Measurements from ENCODE around the gene ARID3B.
"Not testable (repeated sequence)": the region's sequence is repeated elsewhere in the genome, so short reads cannot be mapped to it uniquely, and the experiment has no call there.

Gene ARID3B

DNA sequence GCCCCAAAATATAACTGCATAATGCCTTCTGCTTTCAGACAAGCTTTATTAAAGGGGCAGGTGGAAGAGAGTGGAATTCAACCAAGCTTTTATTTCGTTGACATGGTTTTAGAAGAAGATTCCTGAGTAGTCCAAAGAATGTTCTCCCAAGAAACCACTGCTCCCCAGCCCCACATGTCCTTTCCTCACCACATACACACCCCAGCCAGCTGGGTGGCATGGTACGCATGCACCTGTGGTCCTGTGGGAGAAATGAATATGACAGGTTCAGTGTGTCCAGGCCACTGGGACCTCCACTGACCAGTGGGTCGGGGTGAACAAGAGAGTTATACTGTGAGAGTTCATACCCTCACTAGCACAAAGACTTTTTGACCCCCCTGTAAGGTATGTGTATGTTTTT lies 30.2 kb downstream of the ARID3B start:
- DNase-seq (ENCODE audit: low spot score): no peak

DNA sequence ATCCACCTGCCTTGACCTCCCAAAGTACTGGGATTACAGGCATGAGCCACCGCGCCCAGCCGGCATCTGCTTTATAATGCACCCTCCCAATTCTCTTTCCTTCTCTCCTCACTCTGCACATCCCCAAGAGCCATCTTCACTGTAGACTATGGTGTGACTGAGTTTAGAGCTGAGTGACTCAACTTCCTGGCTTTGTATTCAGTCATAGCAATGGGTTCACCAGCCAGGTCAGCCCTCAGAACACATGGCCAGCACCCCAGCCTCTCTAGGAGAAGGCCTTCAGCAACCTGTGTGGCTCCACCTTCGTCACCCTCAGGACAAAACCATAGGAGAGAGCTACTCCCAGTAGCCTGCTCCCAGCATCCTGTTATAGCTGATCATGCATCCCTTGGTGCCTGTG lies 33.0 kb downstream of the ARID3B start:
- DNase-seq (ENCODE audit: low spot score): no peak

DNA sequence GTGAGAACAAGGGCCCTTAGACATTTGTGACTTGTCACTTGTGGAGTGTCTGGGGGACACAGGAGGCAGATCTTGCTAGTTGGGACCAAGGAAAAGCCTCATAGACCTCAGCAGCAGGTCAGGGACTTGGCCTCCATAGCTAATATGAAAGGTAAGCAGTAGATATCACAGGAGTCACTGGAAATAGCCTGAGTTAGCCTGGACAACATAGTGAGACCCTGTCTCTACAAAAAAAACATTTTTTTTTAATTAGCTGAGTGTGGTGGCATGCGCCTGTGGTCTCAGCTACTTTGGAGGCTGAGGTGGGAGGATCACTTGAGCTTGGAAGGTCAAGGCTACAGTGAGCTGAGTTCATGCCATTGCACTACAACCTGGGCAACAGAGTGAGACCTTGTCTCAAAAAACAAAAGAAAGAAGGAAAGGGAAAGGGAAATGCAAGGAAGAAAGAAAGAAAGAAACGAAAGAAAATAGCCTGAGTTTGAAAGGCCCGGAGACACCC lies 37.5 kb downstream of the ARID3B start:
- DNase-seq (ENCODE audit: low spot score): no peak

DNA sequence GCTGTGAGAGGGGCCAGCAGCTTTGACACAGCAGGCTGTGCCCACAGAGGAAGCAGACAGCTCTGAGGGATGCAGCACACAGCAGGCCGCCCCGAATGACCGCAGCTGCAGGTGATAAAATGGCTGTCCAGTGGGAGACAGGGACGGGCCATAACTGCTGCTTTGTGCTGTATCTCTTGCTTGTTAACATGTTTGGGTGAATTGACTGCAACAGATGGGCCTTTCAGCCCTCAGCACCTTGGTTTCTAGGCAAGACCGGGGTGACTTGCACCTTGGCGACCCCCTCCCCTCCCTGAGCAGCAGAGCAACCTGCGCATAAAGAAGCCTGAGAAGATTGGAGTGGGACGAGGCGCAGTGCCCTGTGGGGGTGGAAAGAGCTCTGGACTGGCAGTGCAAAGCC lies 38.0 kb downstream of the ARID3B start:
- DNase-seq (ENCODE audit: low spot score): no peak

DNA sequence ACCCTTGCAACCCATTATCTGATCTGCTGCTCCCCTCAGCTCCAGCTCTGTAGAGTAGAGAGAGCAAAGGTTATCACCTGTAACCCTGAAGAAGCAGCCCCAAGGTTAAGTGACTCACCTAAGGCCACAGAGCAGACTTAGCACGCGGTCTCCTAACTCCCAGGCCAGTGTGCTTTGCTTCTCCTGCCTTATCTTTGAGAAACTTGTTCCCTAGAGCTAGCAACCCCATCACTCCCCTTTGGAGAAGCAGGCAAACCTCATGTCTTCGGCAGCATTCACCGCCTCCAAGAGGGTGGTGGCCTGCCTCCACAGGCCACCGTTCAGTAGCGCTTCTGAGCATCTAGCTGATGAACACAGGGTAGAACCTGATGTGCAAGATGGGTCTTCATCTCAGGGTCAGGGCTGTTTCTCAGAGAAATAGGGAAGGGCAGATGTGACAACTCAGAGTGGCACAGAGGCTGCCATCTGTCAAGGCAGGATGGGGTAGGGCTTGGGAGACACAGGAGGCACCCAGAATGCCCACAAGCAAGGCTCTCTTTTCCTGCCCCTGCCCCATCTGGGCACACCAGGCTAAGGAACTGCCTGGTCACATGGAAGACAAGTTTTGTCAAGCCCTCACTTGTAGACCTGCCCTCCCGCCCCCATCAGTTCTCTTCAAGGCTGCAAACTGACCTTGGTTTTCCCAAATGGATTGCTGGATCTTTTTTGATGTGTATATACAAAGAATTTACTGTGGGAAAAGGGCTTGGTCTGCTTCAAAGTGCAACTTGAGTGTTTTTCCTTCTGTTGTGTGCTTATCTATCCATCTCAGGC lies 39.7 kb downstream of the ARID3B start:
- no peak for DNase-seq (ENCODE audit: low spot score)

DNA sequence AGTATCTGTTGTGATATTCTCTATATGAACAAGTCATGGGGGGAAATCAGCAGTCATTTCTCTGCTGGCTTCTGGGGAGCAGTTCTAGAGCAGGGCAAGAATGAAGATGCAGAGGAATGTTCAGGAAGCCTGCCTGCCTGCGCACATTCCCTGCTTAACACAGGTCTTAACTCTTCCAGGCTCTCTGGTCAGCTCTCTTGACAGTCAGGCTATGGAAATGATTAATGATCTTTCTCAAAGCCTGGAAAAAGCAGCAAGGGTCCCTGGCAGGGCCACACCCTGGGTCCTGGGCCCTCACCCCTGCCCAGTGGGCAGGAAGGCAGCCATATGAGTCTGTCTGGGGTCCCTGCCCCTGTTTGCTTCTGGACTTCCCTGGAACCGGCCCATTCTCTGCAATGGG lies 43.2 kb downstream of the ARID3B start:
- no peak for DNase-seq (ENCODE audit: low spot score)

DNA sequence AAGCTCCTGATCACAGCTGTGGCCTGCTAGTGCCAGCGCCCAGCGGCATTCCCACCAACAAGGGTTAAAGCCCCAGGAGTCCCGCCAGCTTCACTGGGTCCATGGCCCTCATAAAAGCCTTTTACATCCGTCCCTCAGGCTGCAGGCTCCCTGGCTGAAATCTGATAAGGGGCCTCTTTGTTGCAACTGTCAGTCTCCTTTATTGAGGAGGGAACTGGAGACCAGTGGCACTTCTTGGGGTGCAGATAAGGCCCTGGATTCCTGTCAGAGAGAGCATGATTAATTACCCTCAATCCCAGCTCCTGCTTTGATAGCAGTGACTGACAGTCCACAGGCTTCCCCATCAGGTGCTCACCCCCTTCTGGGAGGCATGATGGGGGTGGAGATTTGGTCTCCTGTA lies 43.8 kb downstream of the ARID3B start:
- no peak for DNase-seq (ENCODE audit: low spot score)

DNA sequence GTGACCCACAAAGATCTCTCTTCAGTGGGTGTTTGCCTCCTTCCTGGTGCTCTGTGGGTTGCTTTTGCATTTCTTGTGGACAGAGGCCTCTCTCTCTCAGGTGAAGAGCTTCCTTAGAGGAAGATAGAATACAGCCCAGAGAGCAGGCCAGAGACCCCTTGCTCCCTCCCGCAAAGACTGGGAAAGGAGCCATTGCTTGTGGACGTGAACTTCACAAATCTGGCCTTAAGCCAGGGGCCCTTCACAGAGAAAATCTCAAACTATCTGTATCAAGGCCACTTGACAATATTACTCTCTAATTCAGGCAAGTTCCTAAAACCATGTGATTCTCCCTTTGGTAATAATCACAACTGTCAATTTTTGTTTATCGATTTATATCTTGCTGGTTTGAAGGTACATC lies 44.2 kb downstream of the ARID3B start:
- no peak for DNase-seq (ENCODE audit: low spot score)

DNA sequence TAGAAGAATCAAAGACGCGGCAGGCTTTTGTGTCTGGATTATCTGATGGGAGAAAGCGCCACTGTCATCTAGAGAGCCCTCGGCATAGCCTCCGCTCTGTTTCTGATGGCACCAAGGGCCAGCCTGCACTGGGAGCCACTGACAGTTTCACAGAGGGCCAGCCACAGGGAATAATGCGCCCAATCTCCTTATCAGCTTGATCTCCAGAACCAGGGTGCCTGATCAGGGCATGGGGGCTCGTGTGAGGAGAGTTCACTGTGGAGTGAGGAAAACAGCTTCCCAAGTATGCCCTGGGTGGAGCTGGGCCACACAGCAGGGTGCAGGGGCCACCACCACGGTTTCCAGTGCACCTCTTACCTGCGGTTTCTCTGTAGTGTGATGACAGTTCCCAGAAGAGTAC lies 44.8 kb downstream of the ARID3B start:
- DNase-seq (ENCODE audit: low spot score): no peak

DNA sequence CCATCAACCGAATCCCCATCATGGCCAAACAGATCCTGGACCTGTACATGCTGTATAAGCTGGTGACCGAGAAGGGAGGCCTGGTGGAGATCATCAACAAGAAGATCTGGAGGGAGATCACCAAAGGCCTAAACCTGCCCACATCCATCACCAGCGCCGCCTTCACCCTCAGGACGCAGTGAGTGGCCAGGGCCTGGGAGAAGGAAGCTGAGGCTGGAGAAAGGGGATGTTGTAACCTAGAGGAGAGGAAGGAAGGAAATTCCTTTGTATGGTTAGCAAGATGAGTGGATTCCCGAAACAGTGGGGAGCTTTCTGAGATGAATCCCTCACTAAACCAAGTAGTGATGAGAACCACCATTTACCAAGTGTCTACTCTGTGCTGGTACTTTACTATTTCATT lies 48.8 kb downstream of the ARID3B start:
- DNase-seq (ENCODE audit: low spot score): no peak

DNA sequence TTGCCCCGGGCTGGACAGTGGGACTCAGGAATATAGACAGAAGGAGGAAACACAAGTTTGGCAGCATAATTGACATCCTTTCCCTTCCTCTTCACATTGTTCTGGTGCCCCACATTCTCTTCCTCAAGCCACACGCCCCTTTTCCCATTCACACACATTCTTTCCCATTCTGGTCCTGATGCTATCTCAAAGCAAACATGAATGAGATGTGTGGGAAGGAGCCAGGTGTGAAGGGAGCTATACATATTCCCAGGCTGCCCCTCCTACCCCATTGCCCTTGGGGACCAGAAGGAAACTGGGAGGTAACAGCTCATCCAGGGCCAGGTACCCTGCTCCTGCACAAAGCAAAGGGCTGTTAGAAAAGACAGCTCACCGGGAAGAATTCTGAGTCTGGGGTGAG lies 51.2 kb downstream of the ARID3B start:
- DNase-seq (ENCODE audit: low spot score): no peak

DNA sequence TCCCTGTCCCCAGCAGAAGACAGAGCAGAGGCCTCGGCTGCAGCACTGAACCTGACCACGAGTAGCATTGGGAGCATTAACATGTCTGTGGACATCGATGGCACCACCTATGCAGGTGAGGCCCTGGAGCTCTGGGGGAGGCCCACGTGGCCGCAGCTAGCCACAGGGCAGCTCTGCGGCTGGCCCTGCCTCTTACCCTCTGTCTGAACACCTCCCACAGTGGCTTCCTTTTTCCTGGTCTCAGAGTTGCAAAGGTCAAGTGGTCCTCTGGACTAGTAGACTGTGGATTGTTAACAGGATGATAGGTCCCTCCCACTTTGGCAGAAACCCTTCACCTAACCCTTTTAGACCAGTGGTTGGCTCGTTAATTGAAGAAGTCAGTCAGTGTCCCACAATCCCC lies 52.1 kb downstream of the ARID3B start:
- no peak for DNase-seq (ENCODE audit: low spot score)

DNA sequence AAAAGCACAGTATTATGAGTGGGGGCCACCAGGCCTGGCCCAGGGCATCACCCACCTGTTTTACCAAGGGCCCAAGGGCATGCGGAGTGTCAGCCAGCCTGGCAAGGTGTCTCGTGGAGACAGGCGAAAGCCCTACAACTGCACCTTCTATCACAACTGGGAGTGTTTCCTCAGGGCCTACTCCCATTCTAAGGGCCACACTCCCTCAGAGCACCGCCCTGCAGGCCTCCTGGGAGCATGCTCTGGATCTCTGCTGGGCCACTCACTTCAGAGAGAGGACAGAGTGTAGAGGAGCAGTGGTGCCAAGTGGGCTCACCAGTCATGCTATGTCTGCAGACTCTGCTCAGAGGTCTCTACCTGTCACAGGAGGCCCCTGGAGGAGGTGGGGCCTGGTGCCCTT lies 53.4 kb downstream of the ARID3B start:
- DNase-seq (ENCODE audit: low spot score): no peak

DNA sequence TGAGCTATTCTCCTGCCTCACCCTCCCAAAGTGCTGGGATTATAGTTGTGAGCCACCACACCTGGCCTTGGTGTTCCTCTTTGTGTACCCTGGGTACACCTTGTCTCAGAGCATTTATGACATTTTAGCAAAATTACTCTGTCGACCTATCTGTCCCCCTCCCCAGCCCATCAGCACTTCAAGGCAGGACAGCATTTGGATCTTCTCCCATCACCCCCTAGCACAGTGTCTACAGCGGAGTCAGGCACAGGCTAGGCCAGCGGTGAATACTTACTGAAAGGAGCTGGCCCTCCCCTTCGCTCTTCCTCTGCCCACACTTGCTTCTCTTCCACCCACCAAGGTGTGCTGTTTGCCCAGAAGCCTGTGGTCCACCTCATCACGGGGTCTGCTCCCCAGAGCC lies 54.3 kb downstream of the ARID3B start:
- no peak for DNase-seq (ENCODE audit: low spot score)

DNA sequence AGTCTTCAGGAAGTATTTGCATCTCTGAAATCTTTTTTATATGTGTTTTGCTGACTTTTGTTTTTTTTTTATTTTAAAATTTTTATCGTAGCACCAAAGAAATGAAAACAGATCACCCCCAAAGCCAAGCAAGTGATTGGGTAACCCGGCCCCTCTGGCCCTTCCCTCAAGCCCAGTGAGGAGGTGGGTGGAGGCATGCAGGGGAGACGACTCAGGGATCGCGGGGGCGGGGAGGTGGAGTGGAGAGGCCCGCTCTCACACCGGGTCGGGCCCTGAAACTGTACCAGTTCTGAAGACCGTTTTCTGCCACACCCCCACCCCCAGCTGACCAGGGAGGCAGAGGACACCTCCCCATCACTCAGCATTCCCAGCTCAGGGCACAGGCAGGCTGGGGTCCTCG lies 55.7 kb downstream of the ARID3B start:
- not testable (repeated sequence) for DNase-seq (ENCODE audit: low spot score)

DNA sequence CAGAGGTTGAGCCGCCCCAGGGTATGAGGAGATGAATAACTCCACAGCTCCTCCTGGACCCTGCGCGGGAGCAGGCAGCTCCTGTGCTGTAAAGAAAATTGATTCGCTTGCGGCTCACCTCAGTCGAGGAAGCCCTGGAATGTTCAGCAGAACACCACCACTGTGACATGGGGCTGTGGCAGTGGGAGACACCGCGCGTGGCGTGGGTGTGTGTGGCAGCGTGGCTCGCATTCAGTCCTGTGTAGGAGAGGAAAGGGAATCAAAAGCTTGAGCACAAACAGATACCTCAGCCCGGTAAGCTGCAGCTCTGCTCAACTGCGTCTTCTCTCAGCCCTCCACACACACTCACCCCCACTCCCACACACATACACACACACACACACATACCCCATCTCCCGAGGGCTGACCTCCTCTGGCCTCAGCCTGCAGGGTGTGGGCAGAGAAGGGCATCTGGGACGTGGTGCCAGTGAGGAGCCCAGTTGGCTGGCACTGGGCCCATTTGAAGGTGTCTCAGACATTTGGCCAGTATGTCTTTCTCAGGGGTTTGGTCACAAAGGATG lies 56.2 kb downstream of the ARID3B start:
- not testable (repeated sequence) for DNase-seq (ENCODE audit: low spot score)

DNA sequence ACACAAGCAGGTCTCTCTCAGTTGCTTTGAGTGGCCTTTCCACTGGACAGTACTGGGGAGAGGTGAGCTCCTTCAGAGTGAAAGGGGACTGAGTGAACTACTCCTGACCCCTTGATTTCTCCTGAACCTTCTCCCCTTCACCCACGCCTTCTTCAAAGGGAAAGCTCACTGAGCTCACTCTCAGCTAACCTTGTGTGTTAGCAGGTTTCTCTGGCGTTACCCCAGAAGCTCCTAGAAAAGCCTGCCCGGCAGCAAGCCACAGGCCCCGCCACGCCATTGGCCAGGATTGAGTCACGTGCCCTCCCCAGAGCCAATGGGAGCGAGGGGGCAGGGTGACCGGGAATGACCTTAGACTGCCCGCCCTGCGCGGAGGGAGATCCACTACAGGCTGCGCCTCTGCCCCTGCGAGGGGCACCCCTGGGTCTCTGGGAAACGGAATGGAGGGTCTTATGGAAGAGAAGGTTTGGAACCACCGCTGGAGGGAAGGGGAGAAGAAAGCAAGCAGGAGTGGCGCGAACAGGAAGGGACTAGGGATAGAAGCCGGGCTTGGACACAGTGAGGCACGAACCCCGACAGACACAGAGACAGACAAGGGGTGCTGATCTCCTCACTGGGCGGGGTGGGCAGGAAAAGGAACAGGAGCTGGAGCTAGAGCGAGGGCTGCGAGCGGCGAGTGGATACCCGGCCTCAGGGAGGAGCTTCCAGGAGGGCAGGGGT lies 57.3 kb downstream of the ARID3B start:
- peak; percentile 90 for DNase-seq (ENCODE audit: low spot score)

DNA sequence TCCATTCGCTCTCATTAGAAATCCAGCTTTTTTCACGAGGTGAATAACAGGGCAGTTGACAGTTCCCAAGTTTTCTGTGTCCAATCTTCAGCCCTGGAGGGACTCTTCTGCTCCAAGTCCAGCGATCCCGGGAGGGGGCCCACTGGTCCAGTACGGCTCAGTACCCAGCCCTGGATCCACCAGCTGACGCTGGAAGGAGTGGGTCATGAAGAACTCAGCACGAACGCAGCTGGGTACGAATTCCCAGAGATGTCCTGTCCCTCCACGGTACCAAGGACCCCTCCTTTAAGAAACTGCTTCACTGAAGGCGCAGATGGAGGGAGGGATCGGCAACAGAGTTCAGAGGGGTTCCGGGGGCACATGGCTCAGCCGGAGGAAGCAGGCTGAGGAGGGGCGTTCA lies 58.1 kb downstream of the ARID3B start:
- no peak for DNase-seq (ENCODE audit: low spot score)

DNA sequence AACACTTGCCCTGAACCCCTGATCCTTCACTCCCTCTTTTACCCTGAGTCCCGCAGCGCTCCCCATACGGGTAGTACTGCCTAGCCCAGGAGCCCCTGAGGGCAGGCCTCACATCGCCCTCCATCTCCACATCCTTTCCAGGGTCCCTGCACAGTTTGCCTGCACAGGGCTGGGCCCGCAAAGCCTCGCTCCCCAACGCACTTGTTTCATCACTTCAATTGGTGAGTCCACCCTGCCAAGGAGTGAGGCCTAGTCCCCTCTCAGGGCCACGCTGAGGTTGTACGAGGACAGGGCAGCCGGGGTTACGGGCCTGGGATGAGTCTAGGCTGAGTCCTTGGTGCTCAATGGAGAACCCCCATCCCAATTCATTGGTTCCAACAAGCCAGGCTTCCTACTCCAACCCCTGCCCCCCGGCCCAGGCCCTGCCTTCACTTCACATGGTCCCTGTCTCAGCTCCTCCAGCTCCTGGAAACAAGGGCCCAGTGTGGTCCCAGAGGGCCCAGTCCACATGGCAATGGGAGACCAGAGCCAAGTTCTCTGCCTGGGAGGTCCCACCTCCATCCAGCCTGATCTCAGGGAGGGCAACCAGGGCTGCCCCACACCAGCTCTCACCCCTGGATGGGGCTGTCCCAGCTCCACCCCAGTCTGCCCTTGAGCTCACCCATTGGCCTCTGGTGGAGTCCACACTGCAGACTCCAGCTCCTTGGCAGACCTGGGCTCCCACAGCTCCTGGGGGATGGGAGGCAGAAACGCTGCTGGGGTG lies 62.2 kb downstream of the ARID3B start:
- DNase-seq (ENCODE audit: low spot score): no peak

DNA sequence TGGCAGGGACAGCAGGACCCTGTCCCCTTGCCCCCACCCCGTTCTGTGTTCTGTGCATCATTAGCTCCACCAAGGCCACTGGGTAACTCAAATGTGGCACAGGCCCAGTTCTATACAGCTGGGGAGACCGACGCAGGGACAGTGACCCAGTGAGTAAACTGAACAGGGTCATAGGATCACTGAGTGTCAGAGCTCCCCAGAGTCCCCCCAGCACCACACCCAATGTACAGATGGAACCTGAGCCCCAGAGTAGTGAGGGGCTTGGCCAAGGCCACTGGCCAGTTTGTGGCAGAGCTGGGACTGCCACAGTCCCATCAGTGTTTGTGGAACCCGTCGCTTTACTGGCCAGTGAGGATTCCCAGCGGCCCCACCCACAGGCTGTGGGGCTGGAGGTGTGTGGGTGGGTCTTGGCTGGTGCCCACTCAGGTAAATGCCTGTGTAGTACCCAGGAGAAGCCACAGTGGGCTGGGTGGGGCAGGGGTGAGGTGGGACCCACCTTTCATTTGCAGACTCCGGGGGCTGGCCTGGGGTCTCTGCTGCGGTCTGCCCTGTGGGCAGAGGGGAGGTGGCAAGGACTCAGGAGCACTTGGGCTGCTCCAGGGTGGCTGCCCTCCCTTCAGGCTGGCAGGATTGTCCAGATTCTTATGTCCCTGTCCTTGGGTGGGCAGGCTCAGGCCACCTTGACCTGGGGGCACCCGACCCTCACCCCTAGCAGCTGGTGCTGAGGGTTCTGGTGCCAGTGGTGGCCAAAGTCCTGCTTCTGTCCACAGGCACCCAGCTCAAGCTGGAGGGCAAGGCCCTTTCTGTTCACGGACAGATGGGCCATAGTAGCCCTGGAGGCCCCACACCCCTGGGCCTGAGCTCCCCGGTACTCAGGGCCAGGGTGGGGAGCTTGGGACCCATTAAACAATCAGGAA lies 63.0 kb downstream of the ARID3B start:
- no peak for DNase-seq (ENCODE audit: low spot score)
